ENCODE results near the gene POM121C.
"Not testable (repeated sequence)": the region's sequence is repeated elsewhere in the genome, so short reads cannot be mapped to it uniquely, and the experiment has no call there.

Gene POM121C

DNA sequence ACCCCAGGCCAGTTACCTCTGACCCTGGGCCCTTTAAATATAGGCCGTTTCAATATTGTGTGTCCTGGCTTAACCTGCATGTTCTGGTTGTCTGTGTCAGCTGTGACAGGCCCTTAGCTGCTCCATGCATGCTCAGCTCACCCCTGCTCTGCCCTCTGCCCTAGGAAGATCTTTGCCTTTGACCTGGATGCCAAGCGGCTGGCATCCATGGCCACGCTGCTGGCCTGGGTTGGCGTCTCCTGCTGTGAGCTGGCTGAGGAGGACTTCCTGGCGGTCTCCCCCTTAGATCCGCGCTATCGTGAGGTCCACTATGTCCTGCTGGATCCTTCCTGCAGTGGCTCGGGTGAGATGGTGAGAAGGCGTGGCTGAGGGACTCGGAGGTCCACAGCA lies 70.7 kb downstream of the POM121C start:
- not testable (repeated sequence) for H3K4me3 ChIP-seq (ENCODE audit: low read depth in 1 of 2, low read length in 2 of 2); H3K9ac ChIP-seq (ENCODE audit: low read depth in 1 of 2, low read length in 2 of 2); H3K27me3 ChIP-seq (ENCODE audit: control insufficient read depth in 1 of 2, insufficient read depth in 2 of 2, low read length in 2 of 2); H3K9me3 ChIP-seq (ENCODE audit: control insufficient read depth in 1 of 2, low read length in 2 of 2); H3K4me1 ChIP-seq (ENCODE audit: control insufficient read depth in 1 of 2, insufficient read depth in 2 of 2, low read length in 2 of 2); H3K27ac ChIP-seq (ENCODE audit: low read depth, low read length)
- H3K36me3 ChIP-seq (ENCODE audit: control insufficient read depth in 1 of 2, insufficient read depth in 2 of 2, low read length in 2 of 2): peaks cover 0 to 21% of the 10 kb centered on the region in 2 donors

- H3K4me3 ChIP-seq (ENCODE audit: low read depth in 1 of 2, low read length in 2 of 2); H3K9me3 ChIP-seq (ENCODE audit: control insufficient read depth in 1 of 2, low read length in 2 of 2); H3K9ac ChIP-seq (ENCODE audit: low read depth in 1 of 2, low read length in 2 of 2); H3K4me1 ChIP-seq (ENCODE audit: control insufficient read depth in 1 of 2, insufficient read depth in 2 of 2, low read length in 2 of 2); H3K27ac ChIP-seq (ENCODE audit: low read depth, low read length); H3K27me3 ChIP-seq (ENCODE audit: control insufficient read depth in 1 of 2, insufficient read depth in 2 of 2, low read length in 2 of 2): not testable (repeated sequence)
- peaks cover 0 to 19% of the 10 kb centered on the region in 2 donors for H3K36me3 ChIP-seq (ENCODE audit: control insufficient read depth in 1 of 2, insufficient read depth in 2 of 2, low read length in 2 of 2)
Observed at GRCh38 chr7:75414708-75415427, 71.2 kb downstream of the POM121C start.

DNA sequence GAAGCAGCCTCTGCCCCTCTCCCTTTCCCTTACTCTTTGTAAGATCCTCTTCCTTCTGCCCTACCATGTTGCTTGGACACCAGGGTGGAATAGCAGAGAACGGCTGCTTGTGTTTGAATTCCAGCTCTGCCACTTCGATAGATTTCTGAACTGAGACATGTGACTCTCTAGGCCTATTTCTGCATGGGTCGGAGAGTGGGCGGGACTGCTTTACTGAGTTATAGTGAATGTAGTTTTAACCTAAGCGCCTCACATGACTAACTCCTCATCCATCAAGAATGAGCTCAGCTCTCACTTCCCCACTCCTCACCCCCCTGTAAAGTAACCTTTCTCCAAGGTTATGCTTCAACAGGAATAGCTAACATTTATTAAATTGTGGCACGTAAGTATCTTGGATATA lies 71.9 kb downstream of the POM121C start:
- not testable (repeated sequence) for H3K4me3 ChIP-seq (ENCODE audit: low read depth in 1 of 2, low read length in 2 of 2); H3K4me1 ChIP-seq (ENCODE audit: control insufficient read depth in 1 of 2, insufficient read depth in 2 of 2, low read length in 2 of 2)

DNA sequence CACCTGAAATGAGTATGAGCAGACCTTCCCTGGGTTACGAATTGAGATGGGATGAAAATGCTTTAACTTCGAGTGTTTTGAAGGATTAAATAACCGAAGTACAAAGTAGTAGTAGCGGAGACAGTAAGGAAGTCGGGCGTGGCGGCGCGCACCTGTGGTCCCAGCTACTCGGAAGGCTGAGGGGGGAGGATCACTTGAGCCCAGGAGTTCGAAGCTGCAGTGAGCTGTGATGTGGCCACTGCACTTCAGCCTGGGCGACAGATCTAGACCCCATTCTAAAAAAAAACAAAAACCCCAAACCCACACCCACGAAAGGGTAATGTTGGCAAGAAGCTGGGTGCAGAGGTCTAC lies 75.3 kb downstream of the POM121C start:
- H3K4me3 ChIP-seq (ENCODE audit: low read depth in 1 of 2, low read length in 2 of 2); H3K9me3 ChIP-seq (ENCODE audit: control insufficient read depth in 1 of 2, low read length in 2 of 2); H3K9ac ChIP-seq (ENCODE audit: low read depth in 1 of 2, low read length in 2 of 2); H3K4me1 ChIP-seq (ENCODE audit: control insufficient read depth in 1 of 2, insufficient read depth in 2 of 2, low read length in 2 of 2); H3K27me3 ChIP-seq (ENCODE audit: control insufficient read depth in 1 of 2, insufficient read depth in 2 of 2, low read length in 2 of 2); H3K27ac ChIP-seq (ENCODE audit: low read depth, low read length); H3K36me3 ChIP-seq (ENCODE audit: control insufficient read depth in 1 of 2, insufficient read depth in 2 of 2, low read length in 2 of 2): not testable (repeated sequence)

More for the DNA sequence above, 71.9 kb downstream of the POM121C start:
- not testable (repeated sequence) for H3K9me3 ChIP-seq (ENCODE audit: control insufficient read depth in 1 of 2, low read length in 2 of 2); H3K27me3 ChIP-seq (ENCODE audit: control insufficient read depth in 1 of 2, insufficient read depth in 2 of 2, low read length in 2 of 2); H3K27ac ChIP-seq (ENCODE audit: low read depth, low read length); H3K9ac ChIP-seq (ENCODE audit: low read depth in 1 of 2, low read length in 2 of 2)
- H3K36me3 ChIP-seq (ENCODE audit: control insufficient read depth in 1 of 2, insufficient read depth in 2 of 2, low read length in 2 of 2): peaks cover 0 to 16% of the 10 kb centered on the region in 2 donors

DNA sequence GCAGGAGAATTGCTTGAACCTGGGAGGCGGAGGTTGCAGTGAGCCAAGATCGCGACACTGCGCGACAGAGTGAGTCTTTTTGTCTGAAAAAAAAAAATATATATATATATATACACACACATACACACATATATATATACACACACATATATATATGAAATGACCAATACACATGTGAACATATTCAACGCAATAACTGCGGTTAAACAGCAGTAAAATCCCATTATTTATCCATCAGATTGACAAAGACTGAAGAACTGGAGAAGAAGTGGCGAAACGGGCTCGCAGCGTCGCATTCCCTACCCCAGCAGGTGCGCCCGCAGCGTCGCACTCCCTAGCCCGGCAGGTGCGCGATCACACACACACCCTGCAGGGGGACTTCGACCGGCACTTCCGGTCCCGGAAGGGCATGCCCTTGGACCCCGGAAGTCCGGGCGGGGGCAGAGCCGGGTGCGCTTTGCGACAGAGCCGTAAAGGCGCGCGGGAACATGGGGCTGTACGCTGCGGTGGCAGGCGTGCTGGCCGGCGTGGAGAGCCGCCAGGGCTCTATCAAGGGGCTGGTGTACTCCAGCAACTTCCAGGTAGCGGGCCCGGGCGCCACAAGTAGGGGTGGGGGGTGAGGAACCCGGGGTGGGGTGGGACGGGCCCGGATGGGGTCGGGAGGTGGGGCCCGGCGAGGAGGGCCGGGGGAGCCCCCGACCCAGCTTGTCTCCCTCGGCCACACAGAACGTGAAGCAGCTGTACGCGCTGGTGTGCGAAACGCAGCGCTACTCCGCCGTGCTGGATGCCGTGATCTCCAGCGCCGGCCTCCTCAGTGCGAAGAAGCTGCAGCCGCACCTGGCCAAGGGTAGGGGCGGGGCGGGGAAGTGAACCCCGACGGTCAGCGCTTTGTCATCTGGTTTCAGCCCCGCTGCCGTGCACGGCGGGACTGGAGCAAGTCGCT lies 75.9 kb downstream of the POM121C start:
- H3K9ac ChIP-seq (ENCODE audit: low read depth in 1 of 2, low read length in 2 of 2); H3K27me3 ChIP-seq (ENCODE audit: control insufficient read depth in 1 of 2, insufficient read depth in 2 of 2, low read length in 2 of 2); H3K4me1 ChIP-seq (ENCODE audit: control insufficient read depth in 1 of 2, insufficient read depth in 2 of 2, low read length in 2 of 2); H3K9me3 ChIP-seq (ENCODE audit: control insufficient read depth in 1 of 2, low read length in 2 of 2); H3K4me3 ChIP-seq (ENCODE audit: low read depth in 1 of 2, low read length in 2 of 2); H3K27ac ChIP-seq (ENCODE audit: low read depth, low read length); H3K36me3 ChIP-seq (ENCODE audit: control insufficient read depth in 1 of 2, insufficient read depth in 2 of 2, low read length in 2 of 2): not testable (repeated sequence)

DNA sequence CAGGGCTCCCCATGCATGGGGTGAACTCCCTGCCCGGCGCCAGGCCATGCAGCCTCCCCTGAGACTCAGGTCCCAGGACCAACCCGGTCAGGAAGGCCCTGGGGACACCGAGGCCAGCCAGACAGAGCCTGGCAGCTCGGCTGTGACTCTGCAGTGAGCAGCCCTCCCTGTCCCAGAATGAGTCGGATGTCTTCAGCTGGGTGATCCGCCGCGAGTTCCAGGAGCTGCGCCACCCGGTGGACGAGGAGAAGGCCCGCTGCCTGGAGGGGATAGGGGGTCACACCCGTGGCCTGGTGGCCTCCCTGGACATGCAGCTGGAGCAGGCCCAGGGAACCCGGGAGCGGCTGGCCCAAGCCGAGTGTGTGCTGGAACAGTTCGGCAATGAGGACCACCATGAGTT lies 81.4 kb downstream of the POM121C start:
- not testable (repeated sequence) for H3K4me3 ChIP-seq (ENCODE audit: low read depth in 1 of 2, low read length in 2 of 2); H3K27me3 ChIP-seq (ENCODE audit: control insufficient read depth in 1 of 2, insufficient read depth in 2 of 2, low read length in 2 of 2); H3K4me1 ChIP-seq (ENCODE audit: control insufficient read depth in 1 of 2, insufficient read depth in 2 of 2, low read length in 2 of 2); H3K9ac ChIP-seq (ENCODE audit: low read depth in 1 of 2, low read length in 2 of 2); H3K27ac ChIP-seq (ENCODE audit: low read depth, low read length); H3K9me3 ChIP-seq (ENCODE audit: control insufficient read depth in 1 of 2, low read length in 2 of 2); H3K36me3 ChIP-seq (ENCODE audit: control insufficient read depth in 1 of 2, insufficient read depth in 2 of 2, low read length in 2 of 2)

DNA sequence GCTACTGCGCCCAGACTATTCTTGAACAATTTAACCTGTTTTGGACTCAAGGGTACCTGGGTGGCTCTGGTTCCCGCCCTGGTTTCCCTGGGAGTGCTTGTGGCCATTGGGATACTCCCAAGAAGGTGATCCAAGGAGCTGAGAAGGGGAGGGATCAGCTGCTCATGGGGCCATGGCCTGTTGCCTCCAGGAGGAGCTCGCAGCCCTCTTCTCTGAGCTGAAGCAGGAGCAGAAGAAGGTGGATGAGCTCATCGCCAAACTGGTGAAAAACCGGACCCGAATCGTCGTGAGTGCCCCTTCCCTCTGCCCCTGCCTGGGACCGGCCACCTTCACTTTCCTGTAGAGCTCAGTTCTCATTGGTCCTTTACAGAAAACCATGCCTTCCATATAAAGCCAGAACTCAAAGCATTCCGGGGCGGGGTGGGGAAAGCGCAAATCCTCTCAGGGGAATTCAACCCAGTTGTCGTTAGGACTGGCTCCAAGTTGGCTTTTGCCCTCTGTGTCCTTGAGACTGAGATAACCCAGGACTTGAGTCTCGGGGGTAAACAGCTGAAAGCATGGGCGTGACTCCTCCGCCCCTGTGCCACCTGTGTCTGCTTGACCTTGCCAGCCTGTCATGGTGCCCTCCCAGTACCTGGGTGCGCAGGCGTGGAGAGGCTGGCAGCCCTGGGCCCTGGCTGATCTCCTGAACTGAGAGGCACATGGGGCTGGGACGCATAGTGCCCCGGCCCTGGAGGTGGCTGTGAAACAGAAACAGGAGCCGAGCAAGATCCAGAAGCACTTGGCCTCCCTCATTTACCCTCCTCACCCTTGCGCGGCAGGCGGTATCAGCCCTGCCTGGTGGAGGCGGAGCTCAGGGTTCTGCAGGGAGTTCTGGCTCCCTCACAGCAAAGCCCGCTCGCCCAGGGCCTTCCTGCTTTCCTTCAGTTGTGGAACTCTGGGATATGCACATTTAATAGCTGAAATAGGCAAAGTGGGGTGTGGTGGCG lies 82.3 kb downstream of the POM121C start:
- H3K9me3 ChIP-seq (ENCODE audit: control insufficient read depth in 1 of 2, low read length in 2 of 2); H3K27me3 ChIP-seq (ENCODE audit: control insufficient read depth in 1 of 2, insufficient read depth in 2 of 2, low read length in 2 of 2); H3K36me3 ChIP-seq (ENCODE audit: control insufficient read depth in 1 of 2, insufficient read depth in 2 of 2, low read length in 2 of 2); H3K4me3 ChIP-seq (ENCODE audit: low read depth in 1 of 2, low read length in 2 of 2); H3K9ac ChIP-seq (ENCODE audit: low read depth in 1 of 2, low read length in 2 of 2); H3K27ac ChIP-seq (ENCODE audit: low read depth, low read length); H3K4me1 ChIP-seq (ENCODE audit: control insufficient read depth in 1 of 2, insufficient read depth in 2 of 2, low read length in 2 of 2): not testable (repeated sequence)

- not testable (repeated sequence) for H3K27me3 ChIP-seq (ENCODE audit: control insufficient read depth in 1 of 2, insufficient read depth in 2 of 2, low read length in 2 of 2); H3K36me3 ChIP-seq (ENCODE audit: control insufficient read depth in 1 of 2, insufficient read depth in 2 of 2, low read length in 2 of 2); H3K4me3 ChIP-seq (ENCODE audit: low read depth in 1 of 2, low read length in 2 of 2); H3K4me1 ChIP-seq (ENCODE audit: control insufficient read depth in 1 of 2, insufficient read depth in 2 of 2, low read length in 2 of 2); H3K9me3 ChIP-seq (ENCODE audit: control insufficient read depth in 1 of 2, low read length in 2 of 2); H3K9ac ChIP-seq (ENCODE audit: low read depth in 1 of 2, low read length in 2 of 2); H3K27ac ChIP-seq (ENCODE audit: low read depth, low read length)
Observed at GRCh38 chr7:75400575-75400974, 85.5 kb downstream of the POM121C start.

- H3K4me1 ChIP-seq (ENCODE audit: control insufficient read depth in 1 of 2, insufficient read depth in 2 of 2, low read length in 2 of 2); H3K9ac ChIP-seq (ENCODE audit: low read depth in 1 of 2, low read length in 2 of 2); H3K27ac ChIP-seq (ENCODE audit: low read depth, low read length); H3K36me3 ChIP-seq (ENCODE audit: control insufficient read depth in 1 of 2, insufficient read depth in 2 of 2, low read length in 2 of 2); H3K4me3 ChIP-seq (ENCODE audit: low read depth in 1 of 2, low read length in 2 of 2); H3K9me3 ChIP-seq (ENCODE audit: control insufficient read depth in 1 of 2, low read length in 2 of 2); H3K27me3 ChIP-seq (ENCODE audit: control insufficient read depth in 1 of 2, insufficient read depth in 2 of 2, low read length in 2 of 2): not testable (repeated sequence)
Observed at GRCh38 chr7:75398771-75399700, 87.1 kb downstream of the POM121C start.
